SHP77 (cell line): ENCODE measurements around the gene DRGX.

Experiments used
- DNase-seq, 2 experiments: peaks; one replicate each; lab custom pipeline; 2025; lab: John Stamatoyannopoulos, UW

The DRGX gene

DNA sequence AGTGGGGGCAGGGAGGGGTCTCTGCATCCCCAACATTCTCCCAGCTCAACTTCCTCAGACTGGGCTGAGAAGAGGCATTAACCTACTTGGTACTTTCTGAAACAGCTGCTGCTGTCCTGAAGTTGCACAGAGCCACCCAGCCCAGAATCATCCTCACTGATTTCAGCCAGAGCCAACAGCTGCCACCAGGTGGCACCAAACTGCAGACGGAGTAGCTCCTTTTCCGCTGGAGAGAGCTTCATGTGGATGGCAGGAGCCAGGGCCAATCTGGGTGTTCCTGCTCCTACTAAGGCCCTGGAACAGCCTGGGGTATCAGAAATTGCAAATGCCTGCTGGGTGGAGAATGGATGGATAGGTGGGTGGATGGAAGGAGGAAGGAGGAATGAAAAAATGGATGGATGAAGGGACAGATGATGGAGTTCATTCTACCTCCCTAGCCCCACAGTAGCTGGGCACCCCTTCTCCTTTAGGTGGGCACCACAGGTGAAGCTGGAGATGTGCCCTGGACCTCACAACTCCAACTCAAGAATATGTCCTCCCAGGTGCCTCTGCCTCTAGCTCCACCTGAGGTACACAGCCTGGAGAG lies 11.8 kb upstream of the DRGX start:
- peak; percentile 7 to 37 for DNase-seq

DNA sequence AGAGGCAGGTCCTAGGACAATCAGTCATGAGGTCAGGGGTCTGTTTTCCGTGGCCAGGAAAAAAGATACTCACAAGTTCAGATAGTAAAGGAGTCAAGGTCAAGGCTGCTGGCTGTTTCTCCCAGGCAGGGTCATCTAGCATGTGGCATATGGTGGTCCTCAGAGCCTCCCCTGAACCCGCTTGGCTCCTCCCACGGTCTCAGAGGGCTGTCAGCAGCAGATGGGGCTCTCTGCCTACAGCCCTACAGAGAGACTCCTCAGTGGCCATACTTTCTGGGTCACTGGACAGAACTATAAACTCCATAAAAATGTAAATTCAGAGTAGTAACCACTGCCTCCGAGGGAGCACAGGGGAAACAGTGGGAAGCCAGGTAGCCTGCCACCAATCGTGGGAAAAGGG lies 11.3 kb upstream of the DRGX start:
- DNase-seq, result no peak

DNA sequence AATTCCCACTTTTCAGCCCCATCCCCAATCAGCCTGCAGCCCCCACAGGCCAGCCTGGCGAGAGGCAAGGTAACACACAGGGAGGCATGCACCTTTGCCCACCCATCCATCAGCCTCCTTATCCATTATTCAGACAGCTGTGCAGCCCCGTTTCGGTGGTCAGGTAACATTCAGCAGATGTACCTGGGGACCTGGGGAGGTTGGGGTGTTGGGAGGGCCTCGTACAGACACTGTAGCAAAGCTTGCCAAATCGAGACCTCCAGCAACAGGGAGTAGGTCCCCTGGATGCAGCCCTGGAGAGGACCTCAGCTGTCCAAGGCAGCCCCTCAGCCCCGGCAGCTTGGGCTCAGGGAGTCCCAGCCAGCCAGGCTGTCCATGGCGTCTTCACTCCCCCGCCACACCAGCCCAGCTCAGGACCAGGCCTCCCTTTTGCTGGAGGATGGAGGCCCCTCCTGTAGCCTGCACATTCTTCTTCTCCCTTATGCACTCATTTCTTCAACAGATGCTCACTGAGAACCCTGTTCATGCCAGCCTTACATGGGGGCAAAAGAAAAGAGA lies 8.5 kb upstream of the DRGX start:
- DNase-seq, result no peak

DNA sequence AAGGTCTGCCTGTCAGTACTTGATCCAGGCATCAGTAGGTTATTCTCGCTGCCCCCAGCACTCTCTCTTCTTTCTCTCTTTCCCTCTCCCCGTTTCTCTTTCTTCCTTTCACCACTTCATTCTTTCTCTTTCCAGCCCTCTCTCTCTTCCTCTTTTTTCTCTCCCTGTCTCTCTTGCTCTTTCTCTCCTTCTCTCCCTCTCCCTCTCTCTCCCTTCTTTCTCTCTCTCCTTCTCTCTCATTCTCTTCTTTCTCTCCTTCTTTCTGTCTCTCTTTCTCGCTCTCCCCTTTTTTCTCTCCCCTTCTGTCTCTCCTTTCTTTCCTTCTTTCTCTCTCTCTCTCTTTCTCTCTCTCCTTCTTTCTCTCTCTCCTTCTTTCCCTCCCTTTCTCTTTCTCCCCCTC lies 7.5 kb upstream of the DRGX start:
- no peak for DNase-seq

DNA sequence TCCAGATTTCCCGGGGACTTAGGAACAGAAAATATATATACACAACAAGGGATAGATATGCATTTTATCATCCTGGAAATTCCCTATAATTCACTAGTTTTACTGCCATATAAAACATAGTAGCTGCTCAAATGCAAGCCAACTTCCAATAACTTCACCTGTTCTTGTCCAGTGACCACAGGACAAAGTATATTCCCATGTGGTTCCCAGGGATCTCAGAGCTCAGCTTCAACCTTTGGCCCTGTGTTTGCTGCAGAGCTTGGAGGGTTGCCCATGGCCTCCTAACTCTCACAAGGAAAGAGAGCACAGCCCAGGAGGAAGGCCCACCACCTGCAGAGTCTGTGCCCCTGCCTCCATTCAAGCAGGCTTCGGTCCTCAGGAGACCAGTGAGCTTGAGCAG lies 4.5 kb upstream of the DRGX start:
- DNase-seq, result no peak

DNA sequence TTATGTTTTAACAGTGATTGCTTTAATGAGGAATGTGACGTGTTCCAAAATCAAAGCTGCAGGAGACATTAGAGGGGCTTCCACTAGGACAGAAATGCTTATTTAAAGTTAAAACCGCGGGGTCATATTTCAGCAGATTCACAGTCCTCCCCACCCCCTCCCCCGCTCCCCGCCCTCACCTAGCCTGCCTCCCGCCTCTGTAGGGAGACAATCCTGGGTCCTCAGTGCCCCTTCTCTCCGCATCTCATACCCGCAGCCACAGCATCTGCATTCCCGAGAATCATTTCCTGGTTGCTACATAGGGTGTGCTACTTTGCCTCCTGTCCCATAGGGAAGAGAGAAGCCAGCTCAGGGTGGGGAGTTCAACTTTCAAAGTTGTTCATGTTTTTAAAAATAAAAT lies 3.1 kb upstream of the DRGX start:
- DNase-seq, result no peak

DNA sequence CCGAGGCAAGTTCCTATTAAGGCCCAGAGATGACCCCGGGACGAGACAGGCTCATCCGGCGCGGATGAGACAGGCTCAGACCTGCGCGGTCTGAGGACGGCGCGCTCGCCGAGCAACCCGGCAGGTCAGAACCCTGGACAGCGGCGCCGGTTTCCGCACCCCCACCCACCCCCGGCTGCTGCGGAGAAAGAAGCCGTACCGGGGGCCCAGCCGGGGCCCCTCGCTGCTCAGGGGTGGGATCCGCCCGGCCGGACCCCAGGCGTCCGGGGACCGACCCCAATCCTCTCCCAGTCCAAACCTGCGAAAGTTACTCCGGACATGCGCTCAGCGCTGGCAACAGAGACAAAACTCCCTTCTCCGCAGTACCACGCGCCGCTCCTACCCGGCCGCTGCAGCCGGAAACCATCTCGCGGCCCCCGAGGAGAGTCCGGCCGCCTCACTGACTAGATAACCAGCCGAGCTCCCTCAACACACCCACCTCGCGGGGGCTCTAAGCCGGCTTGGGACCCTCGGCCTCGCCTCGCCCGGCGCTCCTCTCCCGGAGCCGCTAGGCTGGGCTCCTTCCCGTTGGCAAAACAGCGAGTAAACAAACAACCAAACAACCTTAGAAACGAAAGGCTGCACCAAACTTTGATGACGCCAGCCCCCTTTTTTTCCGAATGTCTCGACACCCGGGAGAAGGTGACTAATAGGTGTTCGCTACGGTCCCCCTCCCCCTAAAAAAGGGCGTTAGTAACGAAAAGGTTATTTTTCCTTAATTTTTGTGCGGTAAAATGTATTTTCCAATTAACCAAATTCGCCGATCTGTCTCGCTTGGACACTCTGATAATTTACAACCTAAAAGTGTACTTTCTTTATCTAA lies 2.3 kb upstream of the DRGX start:
- no peak for DNase-seq

DNA sequence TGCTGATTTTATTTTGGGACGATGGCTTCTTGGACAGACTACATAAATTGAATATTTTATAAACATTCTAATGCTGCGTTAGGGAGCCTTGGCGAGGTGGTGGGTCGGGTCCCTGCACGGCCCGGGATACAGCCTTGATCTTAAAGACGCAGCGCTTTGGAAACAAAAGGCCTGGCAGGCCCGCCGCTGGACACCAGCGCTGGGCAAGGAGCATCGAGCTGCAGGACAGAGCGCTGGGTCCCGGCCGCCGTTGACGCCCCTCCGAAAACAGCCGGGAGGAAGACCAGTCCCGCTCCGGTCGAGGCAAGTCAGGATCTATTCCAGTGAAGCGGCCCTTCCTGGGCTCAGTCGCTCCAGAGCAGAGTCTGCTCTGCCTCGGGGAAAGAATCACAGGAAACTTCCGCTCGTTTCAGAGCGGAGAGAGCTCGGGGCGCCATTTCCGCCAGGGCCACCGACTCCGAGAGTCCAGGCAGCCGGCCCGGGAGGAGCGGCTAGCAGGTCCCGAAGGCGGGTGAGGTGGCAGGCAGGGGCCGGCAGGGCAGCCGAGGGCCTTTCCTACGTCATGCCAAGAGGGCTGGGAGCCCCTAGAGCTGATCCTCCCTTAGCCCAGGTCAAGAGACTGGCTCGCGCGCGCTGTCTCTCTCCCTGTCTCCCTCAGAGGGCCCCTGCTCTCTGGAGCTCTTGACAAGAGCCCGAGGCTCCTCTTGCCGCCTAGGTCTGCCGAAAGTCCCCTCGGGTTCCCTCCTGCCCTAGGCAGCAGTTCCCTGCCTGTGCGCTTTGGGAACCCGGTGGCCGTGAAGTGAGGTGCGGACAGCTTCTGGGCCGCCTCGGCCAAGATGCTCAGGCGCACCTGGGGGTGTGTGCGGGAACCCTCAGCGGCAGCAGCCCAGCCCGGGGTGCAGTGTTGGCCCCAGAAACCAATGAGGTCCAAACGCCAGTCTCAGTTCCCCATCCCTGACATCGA lies 1.4 kb upstream of the DRGX start:
- DNase-seq, result no peak

DNA sequence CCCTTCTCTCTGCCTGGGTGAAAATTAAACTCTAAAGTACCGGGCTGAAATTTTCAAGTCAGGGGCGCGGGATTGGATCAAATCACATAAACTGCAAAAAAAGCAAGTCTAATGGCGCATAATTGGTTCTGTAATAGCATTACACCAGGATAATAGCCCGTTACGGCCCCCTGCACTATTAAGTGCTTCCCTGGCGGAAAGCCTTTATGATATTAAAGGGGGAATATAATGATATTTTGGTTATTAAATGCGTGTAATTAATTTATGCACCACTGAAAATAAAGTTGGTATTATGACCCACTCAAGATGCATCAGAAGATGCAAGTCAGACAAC lies 744 bp upstream of the DRGX start:
- no peak for DNase-seq

DNA sequence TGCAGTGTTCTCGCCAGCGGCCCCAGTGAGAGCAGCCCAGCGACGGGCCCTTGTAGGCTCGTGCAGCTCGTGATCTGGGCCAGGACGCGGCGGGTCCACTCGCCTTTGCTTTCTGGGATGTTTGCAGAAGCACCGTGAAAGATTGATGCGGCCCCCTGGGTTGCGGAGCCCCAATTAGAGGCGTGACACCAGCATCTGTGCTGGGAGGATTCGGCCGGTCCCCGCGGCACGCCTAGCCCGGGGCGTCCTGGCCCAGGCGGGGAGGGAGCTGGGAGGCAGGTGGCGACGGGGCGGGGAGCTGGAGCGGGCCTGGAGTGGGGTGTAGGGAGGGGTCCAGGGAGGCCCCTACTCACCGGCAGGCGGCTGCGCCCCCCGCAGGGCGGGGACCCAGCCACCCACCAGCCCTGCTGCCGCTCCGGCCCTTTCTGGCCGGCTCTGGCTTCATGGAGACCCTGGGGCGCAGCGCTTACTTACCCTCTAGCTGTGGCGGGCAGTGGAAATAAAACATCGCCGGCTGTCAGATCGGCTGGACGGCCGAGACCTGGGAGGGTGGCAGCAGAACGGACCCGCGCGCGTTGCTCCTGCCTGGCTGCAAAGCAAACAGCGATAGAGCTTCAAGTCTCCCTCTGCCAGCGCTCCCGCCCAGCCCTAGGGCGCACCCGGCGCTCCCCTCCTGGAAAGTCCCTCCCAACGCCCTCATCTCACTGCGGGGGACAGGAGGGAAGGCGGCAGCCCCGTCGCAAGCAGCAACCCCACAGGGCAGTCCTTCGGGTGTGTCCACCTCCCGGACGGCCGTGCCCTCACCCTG lies 752 bp downstream of the DRGX start:
- no peak for DNase-seq

DNA sequence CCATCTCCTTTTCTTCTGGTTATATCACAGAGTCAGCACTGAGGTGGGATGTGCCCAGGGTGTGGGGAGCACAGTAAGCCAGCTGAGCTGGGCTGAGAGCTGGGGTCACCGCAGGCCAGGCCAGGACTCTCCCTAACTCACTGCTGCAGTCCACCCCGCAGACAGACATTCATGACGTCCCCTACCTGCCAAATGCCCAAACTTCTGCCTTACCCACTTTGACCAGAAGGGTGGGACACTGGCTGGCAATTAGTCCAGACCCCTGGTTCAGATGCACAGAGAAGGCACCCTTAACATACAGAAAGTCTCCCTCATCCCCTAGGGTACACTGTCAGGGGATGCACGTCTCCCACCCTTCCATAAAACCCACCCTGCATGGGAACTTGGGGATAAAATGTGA lies 2.1 kb downstream of the DRGX start:
- DNase-seq, result no peak

DNA sequence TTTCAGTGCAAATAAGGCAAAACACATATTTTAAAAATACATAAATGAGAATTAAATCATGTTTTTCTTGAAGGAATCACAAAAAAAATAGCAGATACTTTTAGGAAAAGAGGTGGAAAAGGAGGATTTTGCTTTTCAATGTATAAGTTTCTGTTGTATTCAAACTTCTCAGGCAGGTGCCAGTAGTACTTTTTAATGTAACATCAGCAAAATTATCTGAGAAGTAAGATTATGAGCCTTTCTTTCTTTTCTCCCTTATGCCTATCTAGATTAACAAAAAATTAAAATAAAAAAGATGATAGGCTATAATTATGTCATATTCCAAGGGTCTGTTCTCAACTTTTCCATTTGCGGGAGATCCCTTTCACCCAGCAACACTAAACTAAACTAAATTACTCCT lies 2.6 kb downstream of the DRGX start:
- no peak for DNase-seq

DNA sequence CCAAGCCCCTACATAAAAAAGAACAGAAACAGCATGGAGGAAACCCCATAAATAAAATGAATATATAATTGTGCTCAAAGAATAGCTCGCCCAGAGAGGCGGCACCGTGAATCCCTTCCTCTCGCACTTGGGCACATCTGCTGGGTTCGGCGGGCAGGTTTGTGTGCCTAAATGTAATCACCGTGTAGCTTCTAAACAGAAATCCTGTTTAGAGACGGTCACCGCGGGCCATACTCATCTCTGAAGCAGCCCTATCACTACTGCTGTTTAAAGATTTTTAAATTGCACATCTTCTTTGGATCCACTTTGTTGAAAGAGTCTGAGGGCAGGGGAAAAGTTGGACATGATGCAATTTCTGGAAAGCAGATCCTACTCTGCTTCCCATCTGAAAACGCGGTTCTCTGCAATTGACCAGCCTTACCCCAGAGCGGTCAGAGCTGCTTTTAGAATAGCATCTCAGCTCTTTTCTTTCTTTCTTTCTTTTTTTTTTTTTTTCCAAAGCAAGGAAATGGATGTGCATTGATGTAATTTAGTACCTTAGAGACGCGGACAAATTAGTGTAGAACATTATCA lies 6.4 kb downstream of the DRGX start:
- DNase-seq, result no peak

DNA sequence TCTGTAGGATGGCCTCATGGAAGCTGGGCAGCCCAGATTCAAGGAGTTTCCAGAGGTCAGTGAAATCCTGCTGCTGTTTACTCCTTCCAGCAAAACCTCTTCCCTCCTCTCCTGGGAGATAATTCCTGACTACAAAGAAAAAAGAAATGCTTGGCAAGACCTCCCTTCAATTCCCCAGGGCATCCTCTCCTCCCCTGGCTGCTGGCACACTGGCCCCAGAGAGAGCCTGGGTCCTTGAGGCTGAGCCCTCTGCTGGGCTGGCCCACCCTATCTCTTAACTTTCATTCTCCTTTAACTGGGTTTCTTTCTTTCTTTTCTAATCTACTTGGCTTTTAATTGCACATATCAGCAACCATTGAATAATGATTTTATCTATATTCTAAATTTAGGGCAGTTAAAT lies 7.7 kb downstream of the DRGX start:
- no peak for DNase-seq

DNA sequence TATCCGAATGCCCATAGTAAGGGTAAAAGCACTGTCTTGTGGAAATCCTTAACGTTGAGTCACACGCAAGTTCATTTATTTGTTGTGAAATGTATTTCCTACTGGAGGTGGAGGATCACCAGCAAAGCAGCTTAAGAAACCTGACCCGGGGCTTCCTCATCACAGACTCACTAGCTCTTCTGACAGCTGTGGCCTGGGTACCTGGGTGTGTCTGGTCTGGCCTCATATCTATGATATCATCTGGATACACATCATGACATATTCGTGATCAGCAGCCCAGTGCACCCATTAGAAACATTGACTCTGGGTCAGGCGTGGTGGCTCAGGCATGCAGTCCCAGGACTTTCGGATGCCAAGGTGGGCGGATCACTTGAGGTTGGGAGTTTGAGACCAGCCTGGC lies 8.8 kb downstream of the DRGX start:
- no peak for DNase-seq

DNA sequence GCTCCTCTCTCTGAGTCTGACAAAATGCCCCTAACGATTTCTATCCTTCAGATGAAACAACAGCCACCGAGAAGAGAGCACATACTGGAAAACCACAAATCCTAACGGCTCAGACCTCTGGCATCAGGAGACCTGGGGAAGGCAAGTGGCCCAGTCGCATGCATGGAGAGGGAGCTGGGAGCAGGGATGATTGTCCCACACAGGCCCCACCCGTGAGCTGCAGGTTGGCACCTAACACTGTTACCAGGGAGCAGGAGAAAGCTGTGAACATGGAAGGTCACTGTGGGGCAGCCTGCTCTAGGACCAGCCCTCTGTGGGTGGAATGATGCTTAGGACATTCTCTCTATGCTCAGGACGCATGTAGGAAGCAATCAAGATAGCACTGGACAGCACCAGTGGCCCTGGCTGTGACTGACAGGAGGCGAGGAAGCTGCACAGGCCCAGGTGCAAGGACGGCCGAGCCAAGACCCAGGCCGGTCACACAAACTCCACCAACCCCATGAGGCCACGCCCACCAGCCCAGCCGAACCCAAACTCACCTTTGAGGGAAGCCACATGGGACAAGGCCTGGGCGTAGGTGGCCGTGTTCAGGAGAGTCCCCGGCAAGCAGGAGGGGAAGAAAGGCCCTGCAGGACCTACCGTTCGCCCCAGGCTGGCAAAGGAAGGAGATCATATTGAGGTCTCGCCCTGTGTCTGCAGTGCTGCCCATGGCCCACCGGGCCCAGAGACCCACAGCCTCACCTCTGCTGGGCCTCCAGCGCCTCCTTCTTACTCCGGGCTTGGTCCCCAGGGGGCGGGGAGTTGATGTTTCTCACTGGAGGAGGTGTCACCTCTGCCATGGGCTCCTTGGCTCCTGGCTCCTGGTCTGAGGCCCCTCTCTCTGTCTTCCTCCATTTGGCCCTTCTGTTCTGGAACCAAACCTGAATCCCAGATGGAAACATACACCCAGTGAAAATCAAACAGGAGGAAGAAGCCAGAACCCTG lies 9.7 kb downstream of the DRGX start:
- no peak for DNase-seq

DNA sequence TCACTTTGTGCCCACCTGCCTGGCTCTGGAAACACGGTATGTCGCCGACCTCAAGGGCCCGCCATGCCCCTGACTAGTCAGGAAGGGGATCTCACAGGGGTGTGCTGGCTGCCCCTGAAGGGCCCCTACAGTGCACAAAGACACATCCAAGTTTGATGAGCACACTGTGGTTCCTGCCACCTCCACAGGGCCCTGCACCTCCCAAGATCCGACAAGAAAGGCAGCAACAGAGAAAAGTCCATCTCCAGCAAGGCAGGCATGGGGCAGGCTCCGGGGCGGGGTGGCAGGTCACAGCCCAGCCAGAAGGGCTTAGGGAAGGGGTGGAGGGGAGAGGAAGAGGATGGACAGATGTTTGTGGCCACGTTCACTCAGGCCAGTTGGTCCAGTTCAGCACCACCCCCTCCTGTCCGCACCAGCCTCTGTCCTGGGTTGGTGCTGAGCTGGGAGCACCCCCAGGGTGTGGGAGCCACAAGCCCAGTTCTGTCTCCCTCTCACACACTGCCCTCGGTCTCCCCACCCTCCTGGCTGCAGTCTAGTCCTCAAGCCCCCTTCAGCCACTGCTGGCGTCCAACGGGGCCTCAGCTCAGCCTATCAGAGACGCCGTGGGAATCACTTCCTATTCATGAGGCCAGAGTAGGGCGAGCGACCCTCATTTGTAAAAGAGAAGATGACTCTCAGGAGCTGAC lies 11.5 kb downstream of the DRGX start:
- DNase-seq, result no peak

DNA sequence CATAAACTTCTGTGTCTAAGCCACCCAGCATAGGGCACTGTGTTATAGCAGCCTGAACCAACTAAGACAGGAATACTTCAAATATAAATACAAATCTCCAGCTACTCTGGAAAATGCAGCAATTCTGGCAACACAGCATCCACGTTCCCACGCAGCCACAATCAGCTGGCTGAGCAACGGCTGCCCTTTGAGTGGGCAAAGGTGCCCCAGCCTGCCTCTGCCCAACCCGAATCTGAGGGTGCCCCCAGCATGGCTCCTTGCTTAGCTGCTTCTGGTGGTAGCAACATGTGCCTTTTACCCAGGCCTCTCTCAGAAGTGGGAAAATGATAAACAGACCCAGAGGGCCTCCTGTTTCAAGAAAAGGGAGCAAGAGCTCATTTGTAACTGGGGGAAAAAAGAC lies 12.0 kb downstream of the DRGX start:
- no peak for DNase-seq

DNA sequence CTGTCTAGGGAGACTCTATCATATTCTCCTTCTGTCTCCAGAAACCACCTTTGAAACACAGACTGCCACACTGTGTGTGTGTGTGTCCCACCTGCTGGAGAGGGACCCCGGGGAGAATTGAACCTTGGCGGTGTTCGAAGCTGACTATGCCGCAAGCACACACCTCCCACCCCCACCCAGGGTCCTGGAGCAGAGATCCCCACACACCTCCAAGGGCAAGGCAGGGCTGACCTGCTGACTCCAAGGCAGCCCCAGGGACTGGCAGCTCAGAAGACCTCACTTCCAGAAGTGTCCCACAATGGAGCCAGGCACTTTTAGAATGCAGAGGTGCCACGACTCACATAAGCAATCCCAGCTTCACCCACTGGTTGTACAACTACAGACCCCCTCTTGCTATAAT lies 13.1 kb downstream of the DRGX start:
- no peak for DNase-seq

DNA sequence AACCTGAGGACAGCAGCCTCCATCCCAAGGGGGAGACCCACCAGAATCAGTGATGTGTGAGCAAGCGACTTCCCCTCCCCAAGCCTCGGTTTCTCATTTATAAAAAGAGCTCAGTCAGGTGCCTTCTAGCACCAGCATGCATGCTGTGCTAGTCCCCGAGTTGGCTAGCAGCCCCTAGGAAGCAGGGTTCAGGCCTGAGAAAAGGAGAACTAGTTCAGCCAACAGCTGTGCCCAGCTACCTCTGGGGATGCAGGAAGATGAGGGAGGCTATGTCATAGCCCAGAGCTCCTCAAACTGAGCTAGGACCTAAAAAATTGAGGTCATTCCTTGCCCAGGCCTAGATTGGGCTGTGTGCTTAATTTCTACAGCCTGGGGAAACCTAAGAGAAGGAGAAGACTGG lies 13.7 kb downstream of the DRGX start:
- DNase-seq, result no peak
